SKM-1 treated with dmso at 0.1 percent for 144 hours (cell line): ENCODE data around the gene TRIM61.
"Not testable (repeated sequence)": the region's sequence is repeated elsewhere in the genome, so short reads cannot be mapped to it uniquely, and the experiment has no call there.

Experiments used
- DNase-seq: peaks from one replicate; lab custom pipeline; 2025; ENCODE audit not compliant: unreplicated experiment; lab: John Stamatoyannopoulos, UW

The TRIM61 gene

DNA sequence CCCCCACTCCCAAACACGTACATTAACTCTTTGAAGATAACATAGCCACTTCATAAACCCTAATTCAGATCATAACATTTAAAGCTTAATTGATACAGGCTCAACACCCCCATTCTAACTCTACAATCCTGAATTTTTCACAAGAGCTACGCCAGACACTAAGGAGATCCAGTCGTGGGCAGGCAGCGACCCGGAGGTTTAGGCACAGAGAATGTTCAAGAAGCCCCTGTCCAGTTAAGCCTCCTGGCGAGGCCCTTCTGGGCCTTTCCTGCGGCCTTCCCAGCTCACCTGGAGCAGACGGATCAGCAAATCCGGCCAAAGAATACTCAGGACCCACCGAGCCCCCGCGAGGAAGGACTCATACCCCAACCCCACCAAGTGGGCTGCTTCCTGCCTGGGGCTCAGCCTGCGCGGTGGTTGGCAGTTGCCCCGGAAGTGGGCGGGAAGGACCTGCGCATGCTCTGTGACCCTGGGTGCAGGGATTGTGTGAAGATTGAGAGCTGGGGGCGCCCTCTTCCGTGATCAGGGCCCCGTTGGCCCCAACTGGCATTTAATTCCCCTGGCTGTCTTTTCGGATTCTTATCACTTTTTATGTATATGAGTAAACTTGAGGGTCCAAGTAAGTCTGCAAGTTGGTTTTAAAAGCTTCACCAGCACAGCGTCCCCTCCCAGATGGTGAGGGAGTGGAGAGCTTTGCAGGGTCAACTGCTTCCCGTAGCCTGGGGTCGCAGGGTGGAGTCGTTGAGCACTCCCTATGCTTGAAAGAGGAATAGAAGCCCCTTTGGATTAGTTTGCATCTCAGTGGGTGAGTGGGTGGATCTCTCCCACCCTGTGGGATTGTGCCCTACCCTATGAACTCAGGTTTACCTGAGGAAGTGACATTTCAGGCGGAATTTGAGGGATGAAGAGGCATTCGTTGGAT, at the start of gene TRIM61:
Gene TRIM61, minus strand, starts transcription at position 415 of the 922 bp plus-strand sequence. CDS start 7,655 bp downstream, outside the sequence.
- no peak for DNase-seq

DNA sequence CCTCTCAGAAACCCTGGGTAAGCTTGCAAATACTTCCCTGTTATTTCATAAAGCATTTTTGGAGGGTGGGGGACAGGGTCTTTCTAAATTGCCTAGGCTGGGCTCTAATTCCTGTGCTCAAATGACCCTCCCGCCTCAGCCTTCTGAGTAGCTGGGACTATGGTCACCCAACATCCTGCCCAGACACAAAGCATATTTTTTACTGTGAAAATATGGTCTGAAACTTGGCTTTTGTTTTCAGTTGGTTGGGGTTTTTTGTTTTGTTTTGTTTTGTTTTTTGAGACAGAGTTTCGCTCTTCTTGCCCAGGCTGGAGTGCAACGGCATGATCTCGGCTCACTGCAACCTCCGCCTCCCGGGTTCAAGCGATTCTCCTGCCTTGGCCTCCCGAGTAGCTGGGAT, 48.3 kb upstream of the TRIM61 start:
- DNase-seq = not testable (repeated sequence)

DNA sequence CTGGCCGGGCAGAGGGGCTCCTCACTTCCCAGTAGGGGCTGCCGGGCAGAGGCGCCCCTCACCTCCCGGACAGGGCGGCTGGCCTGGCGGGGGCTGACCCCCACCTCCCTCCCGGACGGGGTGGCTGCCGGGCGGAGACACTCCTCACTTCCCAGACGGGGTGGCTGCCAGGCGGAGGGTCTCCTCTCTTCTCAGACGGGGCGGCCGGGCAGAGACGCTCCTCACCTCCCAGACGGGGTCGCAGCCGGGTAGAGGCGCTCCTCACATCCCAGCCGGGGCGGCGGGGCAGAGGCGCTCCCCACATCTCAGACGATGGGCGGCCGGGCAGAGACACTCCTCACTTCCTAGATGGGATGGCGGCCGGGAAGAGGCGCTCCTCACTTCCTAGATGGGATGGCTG, 42.5 kb upstream of the TRIM61 start:
- not testable (repeated sequence) for DNase-seq

DNA sequence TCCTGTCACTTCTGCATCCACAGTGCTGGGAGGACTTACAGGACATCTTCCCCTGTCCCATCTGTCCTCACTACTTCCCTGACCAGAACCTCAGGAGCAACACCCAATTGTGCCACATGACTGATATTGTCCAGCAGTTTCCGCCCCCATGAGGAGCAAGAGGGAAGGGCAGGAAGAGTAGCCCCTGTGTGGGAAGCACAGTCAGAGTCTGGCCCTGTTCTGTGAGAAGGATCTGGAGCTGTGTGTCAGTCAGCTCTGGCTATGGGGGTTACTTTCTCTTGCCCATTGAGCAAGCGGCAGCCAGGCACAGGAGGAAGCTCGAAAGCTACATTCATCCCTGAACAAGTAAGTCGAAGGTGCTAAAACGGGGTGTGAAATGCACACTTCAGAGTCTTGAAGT, 39.5 kb upstream of the TRIM61 start:
- peak; percentile 20 for DNase-seq

DNA sequence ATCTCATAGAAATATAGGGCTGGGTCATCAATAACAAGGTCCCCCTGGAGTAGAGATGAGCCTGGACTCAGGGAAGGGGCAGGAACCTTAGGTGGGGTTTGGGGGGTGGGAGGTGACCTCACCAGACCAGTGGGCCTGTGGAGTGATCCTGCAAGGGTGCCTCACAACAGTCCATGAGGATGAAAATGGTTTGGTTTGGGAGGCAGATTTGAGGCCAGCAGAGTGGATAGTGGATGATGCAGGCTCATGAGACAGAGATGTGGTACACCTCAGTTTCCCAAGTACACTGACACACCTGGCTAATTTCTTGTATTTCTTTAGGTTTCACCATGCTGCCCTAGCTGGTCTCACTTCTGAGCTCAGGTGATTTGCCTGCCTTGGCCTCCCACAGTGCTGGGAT, 36.2 kb upstream of the TRIM61 start:
- no peak for DNase-seq

DNA sequence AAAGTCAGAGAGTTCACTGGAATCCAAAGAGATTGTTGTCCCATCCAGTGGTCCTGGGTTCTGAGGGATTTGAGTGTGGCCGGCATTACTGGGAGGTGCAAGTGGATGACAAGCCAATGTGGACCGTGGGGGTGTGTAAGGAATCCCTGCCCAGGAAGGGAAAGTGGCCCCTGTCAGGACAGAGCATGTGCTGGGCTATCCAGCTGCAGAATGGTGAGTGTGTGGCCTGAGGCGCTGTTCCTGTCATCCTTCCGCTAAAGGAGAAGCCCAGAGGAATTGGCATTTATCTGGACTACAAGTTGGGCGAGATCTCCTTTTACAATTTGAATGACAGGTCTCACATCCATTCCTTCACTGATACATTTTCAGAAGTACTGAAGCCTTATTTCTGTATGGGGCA, 33.9 kb upstream of the TRIM61 start:
- no peak for DNase-seq

DNA sequence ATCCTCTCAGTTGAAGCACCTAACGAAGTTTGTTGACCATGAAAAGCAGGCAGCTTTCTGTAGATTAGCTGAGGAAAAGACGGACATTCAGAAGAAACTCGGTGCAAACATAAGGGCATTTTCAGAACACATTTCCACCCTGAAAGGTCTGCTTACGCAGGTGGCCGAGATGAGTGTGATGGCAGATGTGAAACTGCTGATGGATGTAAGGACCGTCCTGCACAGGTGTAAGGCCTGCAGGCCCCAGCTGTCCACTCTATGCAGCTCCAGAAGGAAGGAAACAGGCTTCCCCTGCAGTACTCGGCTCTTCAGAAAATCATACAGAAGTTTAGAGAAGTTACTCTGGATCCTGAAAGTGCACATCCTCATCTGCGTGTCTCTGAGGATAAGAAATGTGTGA, 33.5 kb upstream of the TRIM61 start:
- no peak for DNase-seq

DNA sequence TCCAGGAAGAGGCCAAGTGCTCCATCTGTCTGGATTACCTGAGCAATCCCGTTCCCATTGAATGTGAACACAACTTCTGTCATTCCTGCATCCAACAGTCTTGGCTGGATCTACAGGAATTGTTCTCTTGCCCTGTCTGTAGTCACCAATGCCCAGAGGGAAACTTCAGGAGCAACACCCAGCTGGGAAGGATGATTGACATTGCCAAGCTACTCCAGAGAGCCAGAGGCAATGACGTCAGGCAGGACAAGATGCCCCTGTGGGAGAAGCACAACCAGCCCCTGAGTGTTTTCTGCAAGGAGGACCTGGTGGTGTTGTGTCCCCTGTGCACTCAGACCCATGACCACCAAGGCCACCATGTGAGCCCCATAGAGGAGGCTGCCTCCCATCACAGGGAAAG, 33.0 kb upstream of the TRIM61 start:
- DNase-seq = no peak

DNA sequence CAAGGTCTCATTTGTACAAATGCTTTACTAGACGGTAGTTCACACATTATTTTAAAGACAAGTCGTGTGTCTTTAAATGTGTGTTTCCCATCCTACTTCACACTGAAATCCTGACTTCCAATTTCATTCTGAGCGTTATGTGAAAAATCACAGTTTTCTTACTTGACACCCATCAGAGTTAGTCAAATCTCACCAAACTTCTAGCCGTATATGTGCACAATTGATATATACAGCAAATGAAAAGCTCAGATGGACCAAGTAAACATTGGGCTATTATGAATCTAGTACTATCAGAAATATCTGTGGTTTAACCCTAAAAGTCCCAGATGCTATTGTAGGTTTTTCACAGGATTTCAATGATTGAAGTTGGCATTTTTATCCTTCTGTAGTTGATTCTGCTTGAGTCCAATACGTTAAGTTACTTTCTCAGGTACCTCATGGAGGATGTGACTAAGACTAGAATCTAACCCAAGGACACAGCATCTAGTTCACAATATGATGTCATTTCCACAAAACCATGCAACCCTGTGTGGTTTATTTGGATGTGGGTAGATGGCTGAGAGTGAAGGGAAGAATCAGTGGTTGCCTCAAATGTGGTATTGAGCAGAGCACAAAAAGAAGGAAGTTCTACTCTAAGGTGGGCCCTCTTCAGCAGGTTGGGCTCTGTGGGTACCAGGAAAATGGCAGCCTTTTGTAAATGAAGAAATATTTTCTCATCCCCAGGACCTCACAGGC, 32.2 kb upstream of the TRIM61 start:
- no peak for DNase-seq

DNA sequence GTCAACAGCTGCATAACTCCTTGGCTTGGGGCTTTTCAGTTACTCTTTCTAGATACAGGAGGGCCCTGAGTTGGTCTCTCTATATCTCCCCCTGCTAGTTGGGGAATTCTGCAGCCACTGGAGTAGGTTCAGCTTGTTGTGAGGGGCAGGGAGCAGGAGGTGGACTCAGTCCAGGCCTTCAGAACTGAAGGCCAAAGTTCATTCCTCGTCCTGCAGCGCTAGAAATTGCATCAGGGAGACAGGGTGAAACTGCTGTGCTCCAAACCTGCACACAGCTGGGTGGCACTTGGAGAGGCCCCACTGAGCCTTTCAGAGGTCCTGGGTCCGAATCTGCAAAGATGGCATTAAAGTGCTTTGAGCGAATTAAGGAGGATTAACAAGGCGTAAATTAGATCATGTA, 29.4 kb upstream of the TRIM61 start:
- DNase-seq = no peak

DNA sequence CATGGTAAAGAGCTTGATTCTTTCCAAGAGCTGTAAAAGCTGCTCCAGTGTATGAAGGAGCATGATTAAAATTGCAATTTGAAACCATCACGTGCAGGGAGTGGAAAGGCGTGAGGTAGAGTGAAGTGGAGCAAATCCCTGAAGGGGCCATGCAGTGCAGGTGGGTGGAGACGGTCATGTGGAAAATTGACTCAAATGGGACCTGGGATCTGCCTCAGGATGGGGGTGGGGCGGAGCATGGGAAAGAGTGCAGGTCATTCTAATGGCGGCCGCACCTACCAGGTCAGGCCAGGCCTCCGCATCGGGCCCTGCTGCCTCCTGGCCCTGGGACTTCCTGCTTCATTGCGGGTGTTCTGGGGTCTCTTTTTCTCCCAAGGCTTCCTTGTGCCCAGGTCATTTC, 29.0 kb upstream of the TRIM61 start:
- DNase-seq = no peak

DNA sequence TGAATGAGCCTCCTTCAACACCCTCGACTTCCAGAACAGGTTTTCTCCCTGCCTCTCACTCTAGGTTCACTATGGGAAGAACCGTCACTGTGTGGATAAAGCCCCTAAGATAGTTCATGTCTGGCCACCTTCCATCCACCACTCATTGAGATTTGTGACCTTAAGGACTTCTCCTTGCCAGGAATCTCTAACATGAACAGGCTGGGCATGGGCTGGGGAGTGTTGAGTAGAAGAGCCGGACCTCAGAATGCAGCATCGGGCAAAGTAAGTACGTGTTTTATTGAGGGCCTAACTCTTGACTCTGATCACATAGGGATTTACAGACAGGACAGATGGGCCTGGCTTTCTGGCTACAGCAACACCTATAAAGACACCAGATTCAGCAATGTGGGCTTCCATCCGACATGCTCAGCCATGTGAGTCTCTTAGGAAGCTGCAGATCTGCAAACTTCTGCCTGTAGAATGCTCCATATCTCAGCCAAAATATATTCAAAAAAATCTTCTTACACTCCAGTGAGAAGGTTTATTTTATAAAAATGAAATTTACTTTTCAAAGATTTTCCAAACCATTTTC, 28.0 kb upstream of the TRIM61 start:
- DNase-seq = no peak

DNA sequence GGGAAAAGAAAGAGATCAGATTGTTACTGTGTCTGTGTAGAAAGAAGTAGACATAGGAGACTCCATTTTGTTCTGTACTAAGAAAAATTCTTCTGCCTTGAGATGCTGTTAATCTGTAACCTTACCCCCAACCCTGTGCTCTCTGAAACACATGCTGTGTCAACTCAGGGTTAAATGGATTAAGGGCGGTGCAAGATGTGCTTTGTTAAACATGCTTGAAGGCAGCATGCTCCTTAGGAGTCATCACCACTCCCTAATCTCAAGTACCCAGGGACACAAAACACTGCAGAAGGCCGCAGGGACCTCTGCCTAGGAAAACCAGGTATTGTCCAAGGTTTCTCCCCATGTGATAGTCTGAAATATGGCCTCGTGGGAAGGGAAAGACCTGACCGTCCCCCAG, 24.5 kb upstream of the TRIM61 start:
- DNase-seq = not testable (repeated sequence)

DNA sequence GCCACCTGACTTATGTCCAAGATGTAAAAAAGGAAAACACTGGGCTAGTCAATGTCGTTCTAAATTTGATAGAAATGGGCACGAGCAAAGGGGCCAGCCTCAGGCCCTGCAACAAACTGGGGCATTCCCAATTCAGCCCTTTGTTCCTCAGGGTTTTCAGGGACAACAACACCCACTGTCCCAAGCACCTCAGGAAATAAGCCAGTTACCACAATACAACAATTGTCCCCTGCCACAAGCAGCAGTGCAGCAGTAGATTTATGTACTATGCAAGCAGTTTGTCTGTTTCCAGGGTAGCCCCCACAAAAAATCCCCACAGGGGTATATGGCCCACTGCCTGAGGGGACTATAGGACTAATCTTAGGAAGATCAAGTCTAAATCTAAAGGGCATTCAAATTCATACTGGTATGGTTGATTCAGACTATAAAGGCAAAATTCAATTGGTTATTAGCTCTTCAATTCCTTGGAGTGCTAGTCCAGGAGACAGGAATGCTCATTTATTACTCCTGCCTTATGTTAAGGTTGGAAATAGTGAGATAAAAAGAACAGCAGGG, 21.1 kb upstream of the TRIM61 start:
- DNase-seq = not testable (repeated sequence)

DNA sequence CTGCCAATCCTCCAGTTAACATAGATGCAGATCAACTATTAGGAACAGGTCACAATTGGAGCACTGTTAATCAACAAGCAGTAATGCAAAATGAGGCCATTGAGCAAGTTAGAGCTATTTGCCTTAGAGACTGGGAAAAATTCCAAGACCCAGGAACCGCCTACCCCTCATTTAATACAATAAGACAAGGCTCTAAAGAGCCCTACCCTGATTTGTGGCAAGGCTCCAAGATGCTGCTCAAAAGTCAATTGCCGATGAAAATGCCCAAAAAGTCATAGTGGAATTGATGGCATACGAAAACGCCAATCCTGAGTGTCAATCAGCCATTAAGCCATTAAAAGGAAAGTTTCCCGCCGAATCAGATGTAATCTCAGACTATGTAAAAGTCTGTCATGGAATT, 20.5 kb upstream of the TRIM61 start:
- DNase-seq = no peak

DNA sequence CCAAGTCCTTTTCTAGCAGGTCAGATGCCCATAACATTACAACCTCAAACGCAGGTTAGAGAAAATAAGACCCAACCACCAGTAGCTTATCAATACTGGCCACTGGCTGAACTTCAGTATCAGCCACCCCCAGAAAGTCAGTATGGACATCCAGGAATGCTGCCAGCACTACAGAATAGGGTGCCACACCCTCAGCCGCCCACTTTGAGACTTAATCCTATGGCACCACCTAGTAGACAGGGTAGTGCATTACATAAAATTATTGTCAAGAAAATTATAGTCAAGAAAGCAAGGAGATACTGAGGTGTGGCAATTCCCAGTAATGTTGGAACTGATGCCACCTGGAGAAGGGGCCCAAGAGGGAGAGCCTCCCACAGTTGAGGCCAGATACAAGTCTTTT, 19.9 kb upstream of the TRIM61 start:
- no peak for DNase-seq

DNA sequence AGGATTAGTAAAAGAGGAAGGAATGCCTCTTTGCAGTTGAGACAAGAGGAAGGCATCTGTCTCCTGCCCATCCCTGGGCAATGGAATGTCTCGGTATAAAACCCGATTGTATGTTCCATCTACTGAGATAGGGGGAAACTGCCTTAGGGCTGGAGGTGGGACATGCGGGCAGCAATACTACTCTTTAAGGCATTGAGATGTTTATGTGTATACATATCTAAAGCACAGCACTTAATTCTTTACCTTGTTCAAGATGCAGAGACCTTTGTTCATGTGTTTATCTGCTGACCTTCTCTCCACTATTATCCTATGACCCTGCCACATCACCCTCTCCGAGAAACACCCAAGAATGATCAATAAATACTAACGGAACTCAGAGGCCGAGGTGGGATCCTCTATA, 18.7 kb upstream of the TRIM61 start:
- DNase-seq = not testable (repeated sequence)

DNA sequence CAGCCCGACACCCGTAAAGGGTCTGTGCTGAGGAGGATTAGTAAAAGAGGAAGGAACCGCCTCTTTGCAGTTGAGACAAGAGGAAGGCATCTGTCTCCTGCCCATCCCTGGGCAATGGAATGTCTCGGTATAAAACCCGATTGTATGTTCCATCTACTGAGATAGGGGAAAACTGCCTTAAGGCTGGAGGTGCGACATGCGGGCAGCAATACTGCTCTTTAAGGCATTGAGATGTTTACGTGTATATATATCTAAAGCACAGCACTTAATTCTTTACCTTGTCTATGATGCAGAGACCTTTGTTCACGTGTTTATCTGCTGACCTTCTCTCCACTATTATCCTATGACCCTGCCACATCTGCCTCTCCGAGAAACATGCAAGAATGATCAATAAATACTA, 13.3 kb upstream of the TRIM61 start:
- DNase-seq = not testable (repeated sequence)

DNA sequence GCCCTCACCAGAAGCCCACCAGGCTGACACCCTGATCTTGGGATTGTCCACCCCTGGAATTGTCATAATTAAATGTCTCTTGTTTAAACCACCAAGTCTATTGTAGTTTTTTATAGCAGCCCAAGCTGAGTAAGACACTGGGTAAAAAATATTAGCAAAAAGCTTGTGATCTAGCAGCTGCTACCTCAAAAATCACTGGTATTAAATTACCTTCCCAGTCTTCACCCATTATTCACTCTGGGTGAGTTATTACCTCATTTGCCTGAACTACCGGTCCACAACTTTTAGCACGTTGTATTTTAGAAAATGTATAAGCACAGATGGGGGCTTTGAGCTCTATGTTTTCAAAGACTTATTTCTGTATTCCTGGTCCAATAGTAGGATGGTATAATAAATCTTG, 12.0 kb upstream of the TRIM61 start:
- DNase-seq = no peak

DNA sequence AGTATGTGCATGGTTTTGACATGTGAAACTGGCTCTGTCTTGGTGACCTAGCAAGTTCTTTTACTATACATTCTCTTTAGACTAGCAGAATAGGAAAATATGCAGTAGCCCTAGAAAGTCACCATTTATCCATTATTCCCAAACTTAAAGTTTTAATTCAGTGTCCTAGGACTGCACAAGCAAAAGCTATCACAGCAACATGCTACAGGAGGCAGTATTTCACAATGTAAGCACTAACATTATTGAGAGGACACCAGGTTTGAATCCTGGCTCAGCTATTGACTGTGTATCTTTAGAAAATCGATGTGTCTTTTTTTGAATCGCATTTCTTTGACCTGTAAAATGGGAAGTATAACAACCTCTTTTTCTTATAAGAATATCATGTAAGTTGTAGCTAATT, 5.5 kb downstream of the TRIM61 start:
- not testable (repeated sequence) for DNase-seq

DNA sequence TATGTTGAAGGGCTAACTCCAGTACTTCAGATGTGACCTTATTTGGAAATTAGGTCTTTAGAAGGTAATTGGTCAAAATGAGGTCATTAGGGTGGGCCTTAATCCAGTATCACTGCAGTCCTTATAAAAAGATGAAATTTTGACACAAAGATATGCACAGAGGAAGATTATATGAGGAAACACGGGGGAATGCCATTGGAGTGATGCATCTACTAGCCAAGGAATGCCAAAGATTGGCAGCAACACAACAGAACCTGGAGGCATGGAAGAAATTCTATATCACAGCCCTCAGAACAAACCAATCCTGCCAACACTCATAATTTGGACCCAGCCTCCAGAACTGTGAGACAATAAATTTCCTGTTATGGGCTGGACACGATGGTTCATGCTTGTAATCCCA, 17.6 kb downstream of the TRIM61 start:
- DNase-seq = no peak

DNA sequence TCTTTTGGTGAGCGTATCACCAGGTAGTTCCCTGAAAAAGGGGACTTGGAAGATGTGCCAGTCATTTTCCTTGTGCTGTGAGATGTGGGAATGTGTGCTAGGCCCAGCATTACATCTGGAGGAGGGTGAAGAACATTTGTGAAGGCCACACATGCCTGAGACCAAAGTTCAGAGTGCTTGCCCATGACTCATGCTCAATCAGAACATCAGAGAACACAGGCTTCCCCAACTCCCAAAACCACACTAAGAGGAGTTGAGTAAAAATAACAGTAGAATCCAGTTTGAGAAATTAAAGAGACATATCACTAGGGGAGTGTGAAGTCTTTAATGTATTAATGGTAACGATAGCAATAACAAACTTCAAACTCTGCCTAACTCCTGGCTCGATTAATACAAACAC, 18.0 kb downstream of the TRIM61 start:
- not testable (repeated sequence) for DNase-seq
